B cell (primary cell): ENCODE measurements around the gene ZNF710. TPM values are rescaled to one million over a fixed set of nuclear protein-coding genes. Genes with fewer than 3 reads are reported as not detected.

Source experiments
- ATAC-seq: fragments of 200-7000 bp; cut with Tn5 transposase; one replicate; pipeline ENCODE4 v1.10.0; 2021; ENCODE audit warnings: low read depth, mild to moderate bottlenecking, moderate number of reproducible peaks, moderate library complexity
- CTCF ChIA-PET: fragments of 350-600 bp; sonication (Branson Sonifier 250); formaldehyde crosslinking; loops from one replicate; lab custom pipeline; 2021; ENCODE audit warnings: antibody characterized with exemption, inconsistent platforms; lab: Charles Lee
- POLR2A ChIA-PET: fragments of 350-600 bp; sonication (Branson Sonifier 250); formaldehyde crosslinking; loops from one replicate; lab custom pipeline; 2021; ENCODE audit warnings: antibody characterized with exemption; lab: Charles Lee
- DNase-seq: peaks from one replicate; pipeline ENCODE4 v3.0.0; 2013
- H2AFZ ChIP-seq: 2 replicates; pipeline ENCODE4 v1.6.1; 2012; ENCODE audit warnings: mild to moderate bottlenecking, low read depth, low read length; ENCODE audit not compliant: insufficient read depth, poor library complexity, severe bottlenecking
- H3K27ac ChIP-seq, 2 donors: 1 replicate in 1 of 2; 2 replicates in 1 of 2; pipeline ENCODE4 v1.5.1; 2012 to 2013; ENCODE audit warnings: low read length in 2 of 2, mild to moderate bottlenecking in 2 of 2, moderate library complexity in 1 of 2
- H3K27me3 ChIP-seq, 4 experiments: fragments of 200-600 bp in 1 of 4; sonication (generic) in 1 of 4; replicated peaks in 1 of 4; 1 replicate in 2 of 4; 2 replicates in 2 of 4; pipeline versions ENCODE4 v1.6.1 to v1.7.0; 2013 to 2016; ENCODE audit warnings: low read length in 3 of 4, mild to moderate bottlenecking in 2 of 4, mixed read lengths in 1 of 4, moderate library complexity in 1 of 4; ENCODE audit not compliant: insufficient read depth in 4 of 4, control insufficient read depth in 3 of 4; ENCODE audit errors: control extremely low read depth in 1 of 4
- H3K36me3 ChIP-seq, 2 experiments: replicated peaks in 1 of 2; 1 replicate in 1 of 2; 2 replicates in 1 of 2; pipeline versions ENCODE4 v1.6.1 to v1.7.1; 2013; ENCODE audit warnings: low read length in 1 of 2; ENCODE audit not compliant: insufficient read depth in 2 of 2, control insufficient read depth in 1 of 2; ENCODE audit errors: control extremely low read depth in 1 of 2, extremely low read depth in 1 of 2
- H3K4me1 ChIP-seq, 2 donors: fragments of 200-600 bp in 1 of 2; sonication (generic) in 1 of 2; 1 replicate in 1 of 2; 2 replicates in 1 of 2; pipeline versions ENCODE4 v1.5.1 to v1.6.1; 2013 to 2017; ENCODE audit warnings: low read length in 2 of 2; ENCODE audit not compliant: control insufficient read depth in 2 of 2, insufficient read depth in 2 of 2
- H3K4me2 ChIP-seq: replicated peaks from 2 replicates; pipeline ENCODE3; 2012; ENCODE audit warnings: mild to moderate bottlenecking, low read depth, low read length; ENCODE audit not compliant: poor library complexity, severe bottlenecking
- H3K4me3 ChIP-seq, 5 experiments: fragments of 200-600 bp in 1 of 5; sonication (generic) in 1 of 5; 1 replicate in 3 of 5; 2 replicates in 2 of 5; pipeline versions ENCODE4 v1.5.1 to v1.7.0; 2011 to 2016; ENCODE audit warnings: low read length in 4 of 5, mild to moderate bottlenecking in 4 of 5, low read depth in 2 of 5, control low read depth in 1 of 5, moderate library complexity in 1 of 5; ENCODE audit not compliant: insufficient read depth in 1 of 5; ENCODE audit errors: control extremely low read depth in 1 of 5, extremely low read depth in 1 of 5
- H3K79me2 ChIP-seq: fragments of 200-600 bp; sonication (generic); one replicate; pipeline ENCODE4 v1.6.0; 2016; ENCODE audit warnings: low read length; ENCODE audit not compliant: control insufficient read depth, insufficient read depth
- H3K9ac ChIP-seq: fragments of 200-600 bp; sonication (generic); 2 replicates; pipeline ENCODE4 v1.6.1; 2017; ENCODE audit warnings: mild to moderate bottlenecking, low read length, moderate library complexity
- H3K9me3 ChIP-seq, 3 donors: one replicate each; pipeline versions ENCODE4 v1.6.1 to v1.7.1; 2013; ENCODE audit warnings: low read length in 2 of 3; ENCODE audit not compliant: control insufficient read depth in 2 of 3, insufficient read depth in 1 of 3; ENCODE audit errors: control extremely low read depth in 1 of 3
- H4K20me1 ChIP-seq: 2 replicates; pipeline ENCODE4 v1.6.0; 2012; ENCODE audit warnings: mild to moderate bottlenecking, low read length; ENCODE audit not compliant: insufficient read depth, control insufficient read depth, poor library complexity, severe bottlenecking
- H3K27ac Mint-ChIP-seq: one replicate; pipeline ENCODE4 v1.8.0; 2021; ENCODE audit warnings: mixed read lengths
- H3K27me3 Mint-ChIP-seq: one replicate; pipeline ENCODE4 v1.8.0; 2021; ENCODE audit warnings: mixed read lengths
- H3K4me1 Mint-ChIP-seq: one replicate; pipeline ENCODE4 v1.8.0; 2021; ENCODE audit warnings: mixed read lengths
- H3K4me3 Mint-ChIP-seq: one replicate; pipeline ENCODE4 v1.8.0; 2021; ENCODE audit warnings: mixed read lengths
- H3K9me3 Mint-ChIP-seq: one replicate; pipeline ENCODE4 v1.8.0; 2022; ENCODE audit warnings: mixed read lengths; ENCODE audit not compliant: insufficient read depth
- CTCF ChIP-seq: fragments of 200-600 bp; IDR thresholded peaks from one replicate; pipeline ENCODE4 v1.8.0; 2022; ENCODE audit warnings: antibody characterized with exemption, mild to moderate bottlenecking
- EZH2 ChIP-seq: IDR thresholded peaks from 2 replicates; pipeline ENCODE4 v1.6.1; 2012; ENCODE audit warnings: borderline replicate concordance, low read depth, mild to moderate bottlenecking, moderate library complexity, low read length; ENCODE audit not compliant: insufficient read depth, poor library complexity, severe bottlenecking
- WGBS: methylation state at CpG from one replicate; pipeline ENCODE4 v1.1.5; 2013; ENCODE audit warnings: missing lambda C conversion rate; ENCODE audit not compliant: insufficient coverage; 5-methylcytosine and 5-hydroxymethylcytosine counted together
- intact Hi-C: fragments of 100-400 bp; cut with micrococcal nuclease; formaldehyde crosslinking; loops from one replicate; pipeline ENCODE4 v1.10.0; 2022
- polyA plus RNA-seq: library from polyadenylated mRNA; depleted of rRNA; stranded (reverse); fragments of >200 nt; gene quantifications from 2 replicates; pipeline ENCODE4 v1.2.3, GENCODE V29; 2012
- total RNA-seq, 2 donors: library from RNA; stranded (reverse); fragments of 120-200 nt in 1 of 2; gene quantifications; 1 replicate in 1 of 2; 2 replicates in 1 of 2; pipeline versions ENCODE4 v1.2.3 to v1.2.4, GENCODE V29; 2013 to 2022

The ZNF710 gene
- total and polyA plus RNA-seq, 2 donors (not counting 1 experiment from before 2014, with no cell fraction given) = 8.7 to 38.7 TPM

GRCh38 chr15:89963301-89964231 lies 37.6 kb upstream of the ZNF710 start:
- Mint-ChIP-seq H3K27me3 (no peaks in the 10 kb centered on the region), H3K4me1 (no peaks in the 10 kb centered on the region), H3K4me3 (no peak overlapping the region), H3K27ac (no peak overlapping the region), H3K9me3 (no peaks in the 10 kb centered on the region)
- TF ChIP-seq CTCF (no peak), EZH2 (no peak)
- POLR2A ChIA-PET = interaction anchor here (0.6 kb wide), 1 partner anchor 13 kb away, joined by 4 read pairs; no protein-coding TSS in a partner anchor
- ATAC-seq (no peak), DNase-seq (no peak)
- WGBS = 100% methylated on average over 6 of the region's 11 CpGs
- no peak overlapping the region for H3K9ac ChIP-seq
- no peaks in the 10 kb centered on the region for H3K4me1 ChIP-seq
- H2AFZ ChIP-seq = no peak overlapping the region
- H3K4me2 ChIP-seq = no peak overlapping the region
- H3K27me3 ChIP-seq = no peaks in the 10 kb centered on the region
- no peaks in the 10 kb centered on the region for H3K36me3 ChIP-seq
- H3K4me3 ChIP-seq = no peak overlapping the region
- CTCF ChIA-PET = interaction anchor here (0.6 to 0.7 kb wide), 3 partner anchors 25 to 67 kb away, joined by 3 to 4 read pairs (median 3); no protein-coding TSS in a partner anchor
- H3K27ac ChIP-seq = no peak overlapping the region
- H4K20me1 ChIP-seq = no peaks in the 10 kb centered on the region
- no peaks in the 10 kb centered on the region for H3K79me2 ChIP-seq
- H3K9me3 ChIP-seq = no peaks in the 10 kb centered on the region
- intact Hi-C loops = no loop called here
